HG02973 (cell line): Measurements from ENCODE around the gene NPW.

ENCODE experiments used
- ATAC-seq: cut with Tn5 transposase; IDR thresholded peaks from one replicate; pipeline ENCODE4 v1.9.1; 2021; ENCODE audit warnings: moderate library complexity; ENCODE audit not compliant: unreplicated experiment

The NPW gene

DNA sequence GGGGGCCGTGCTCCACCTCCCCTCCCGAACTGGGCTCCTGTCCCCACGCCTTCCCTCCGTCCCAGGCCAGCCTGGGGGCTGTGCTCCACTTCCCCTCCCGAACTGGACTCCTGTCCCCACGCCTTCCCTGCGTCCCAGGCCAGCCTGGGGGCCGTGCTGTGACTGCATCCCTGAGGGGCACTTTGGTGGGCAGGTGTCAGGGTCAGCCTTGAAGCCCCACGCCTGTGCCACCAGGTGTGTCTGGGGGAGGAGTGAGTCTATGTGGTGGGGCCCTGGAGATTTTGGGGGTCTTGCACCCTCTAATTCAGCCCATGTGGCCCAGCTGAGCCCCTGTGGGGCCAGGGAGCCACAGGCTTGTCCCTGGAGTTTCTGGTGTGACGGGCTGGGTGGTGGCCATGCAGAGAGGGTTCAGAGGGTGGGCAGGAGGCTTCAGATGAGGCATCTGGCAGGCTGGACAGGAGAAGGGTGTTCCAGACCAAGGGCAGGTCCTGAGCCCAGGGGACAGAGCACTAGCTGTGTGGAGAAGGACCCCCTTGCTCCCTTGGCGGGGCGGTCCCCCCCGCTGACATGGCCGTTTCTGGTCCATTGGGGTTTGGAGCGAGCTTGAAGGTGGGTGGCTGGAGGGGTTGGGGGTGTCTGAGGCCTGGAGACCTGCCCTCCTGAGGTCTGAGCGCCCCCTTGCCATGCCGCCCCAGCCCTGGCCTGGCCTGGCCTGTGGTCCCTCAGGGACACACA is 15.3 kb downstream of the NPW start:
- ATAC-seq = no peak

GRCh38 chr16:2035431-2036199 is 16.0 kb downstream of the NPW start:
- ATAC-seq = no peak

- no peak for ATAC-seq
Observed at GRCh38 chr16:2036200-2036966, 16.8 kb downstream of the NPW start.

- no peak for ATAC-seq
Observed at GRCh38 chr16:2037115-2037514, 17.5 kb downstream of the NPW start.

DNA sequence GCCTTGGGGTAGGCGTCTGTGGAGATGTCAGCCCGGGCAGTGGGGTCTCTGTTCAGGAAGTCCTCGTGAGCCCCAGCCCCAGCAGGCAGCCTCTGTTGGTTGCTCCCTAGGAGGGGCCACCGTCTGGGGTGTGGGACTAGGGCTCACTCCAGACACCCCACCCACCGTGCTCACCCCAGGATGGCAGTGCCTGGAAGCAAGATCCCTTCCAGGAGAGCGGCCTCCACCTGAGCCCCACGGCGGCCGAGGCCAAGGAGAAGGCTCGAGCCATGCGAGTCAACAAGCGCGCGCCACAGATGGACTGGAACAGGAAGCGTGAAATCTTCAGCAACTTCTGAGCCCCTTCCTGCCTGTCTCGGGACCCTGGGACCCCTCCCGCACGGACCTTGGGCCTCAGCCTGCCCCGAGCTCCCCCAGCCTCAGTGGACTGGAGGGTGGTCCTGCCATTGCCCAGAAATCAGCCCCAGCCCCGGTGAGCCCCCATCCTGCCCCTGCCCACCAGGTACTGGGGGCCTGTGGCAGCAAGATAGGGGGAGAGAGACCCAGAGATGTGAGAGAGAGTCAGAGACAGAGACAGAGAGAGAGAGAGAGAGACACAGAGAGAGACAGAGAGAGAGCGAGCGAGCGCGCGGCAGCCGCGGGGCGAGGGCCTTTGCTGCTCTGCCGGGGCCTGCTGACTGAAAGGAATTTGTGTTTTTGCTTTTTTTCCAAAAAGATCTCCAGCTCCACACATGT is 18.2 kb downstream of the NPW start:
- ATAC-seq = no peak

- no peak for ATAC-seq
Observed at GRCh38 chr16:2038382-2039231, 19.0 kb downstream of the NPW start.

DNA sequence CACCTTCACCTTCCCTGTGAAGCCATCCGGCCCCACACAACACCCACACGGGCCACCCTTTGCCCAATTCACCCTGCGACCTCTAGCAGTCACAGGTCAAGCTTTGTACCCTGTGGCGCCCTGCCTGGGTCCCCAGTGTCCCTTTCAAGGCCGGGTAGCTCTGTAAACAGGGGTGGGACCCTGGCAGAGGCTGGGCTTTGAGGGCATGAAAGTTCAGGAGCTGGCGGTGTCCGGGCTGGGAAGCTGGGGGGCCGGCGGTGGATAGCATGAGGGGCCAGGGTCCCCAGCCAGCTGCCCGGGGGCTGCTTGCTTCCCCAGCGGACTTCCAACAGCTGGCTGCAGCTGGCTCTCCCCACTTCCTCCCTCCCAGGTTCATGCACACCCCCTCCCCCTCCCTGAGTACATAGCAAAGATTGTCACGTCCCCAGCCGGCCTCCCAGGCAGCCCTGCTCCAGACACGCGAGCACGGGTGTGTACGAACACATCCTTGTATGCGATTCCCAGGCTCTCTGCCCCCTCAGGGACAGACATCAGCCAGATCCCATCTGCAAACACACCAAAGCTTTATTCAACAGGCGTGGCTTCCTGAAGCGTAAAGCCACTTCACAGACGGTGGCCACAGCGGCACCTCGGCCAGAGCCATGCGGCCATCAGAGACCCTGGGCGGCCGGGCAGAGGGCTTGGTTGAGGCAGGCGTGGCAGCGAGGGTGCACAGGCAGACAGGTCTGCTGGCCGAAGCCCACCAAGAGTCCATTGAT is 19.9 kb downstream of the NPW start:
- no peak for ATAC-seq

DNA sequence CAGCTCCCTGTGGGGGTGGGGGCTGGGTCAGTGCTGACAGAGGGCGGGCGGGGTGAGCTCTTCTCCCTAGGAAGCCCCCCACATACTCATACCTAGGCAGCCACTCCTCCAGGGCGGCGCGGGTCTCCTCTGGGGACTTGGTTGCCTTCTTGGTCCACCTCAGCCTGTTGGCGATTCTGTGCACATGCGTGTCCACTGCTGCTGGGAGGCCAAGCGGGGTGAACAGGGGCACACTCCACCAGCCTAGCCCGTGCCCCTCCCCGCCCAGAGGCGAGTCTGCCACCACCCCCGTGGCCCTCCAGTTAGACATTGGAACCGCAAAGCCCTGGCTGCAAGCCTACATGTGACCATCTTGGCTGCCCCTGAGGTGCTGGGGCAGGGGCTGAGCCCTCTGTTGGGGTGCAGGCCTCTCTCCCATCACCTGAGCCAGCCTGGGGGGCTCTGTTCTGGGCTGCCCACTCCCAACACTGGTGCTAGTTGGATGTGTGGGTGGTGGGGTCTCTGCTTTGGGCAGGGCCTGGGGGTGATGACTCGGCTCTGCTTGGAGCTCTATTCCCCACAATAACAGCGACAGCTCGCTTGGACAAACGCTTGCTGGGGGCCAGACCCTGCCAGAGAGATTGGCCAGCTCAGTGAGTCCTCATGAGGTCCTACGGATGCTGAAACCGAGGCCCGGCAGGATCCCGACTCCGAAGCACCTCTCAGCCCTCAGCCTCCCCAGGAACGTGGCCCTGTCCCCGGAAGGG is 20.6 kb downstream of the NPW start:
- ATAC-seq = no peak

DNA sequence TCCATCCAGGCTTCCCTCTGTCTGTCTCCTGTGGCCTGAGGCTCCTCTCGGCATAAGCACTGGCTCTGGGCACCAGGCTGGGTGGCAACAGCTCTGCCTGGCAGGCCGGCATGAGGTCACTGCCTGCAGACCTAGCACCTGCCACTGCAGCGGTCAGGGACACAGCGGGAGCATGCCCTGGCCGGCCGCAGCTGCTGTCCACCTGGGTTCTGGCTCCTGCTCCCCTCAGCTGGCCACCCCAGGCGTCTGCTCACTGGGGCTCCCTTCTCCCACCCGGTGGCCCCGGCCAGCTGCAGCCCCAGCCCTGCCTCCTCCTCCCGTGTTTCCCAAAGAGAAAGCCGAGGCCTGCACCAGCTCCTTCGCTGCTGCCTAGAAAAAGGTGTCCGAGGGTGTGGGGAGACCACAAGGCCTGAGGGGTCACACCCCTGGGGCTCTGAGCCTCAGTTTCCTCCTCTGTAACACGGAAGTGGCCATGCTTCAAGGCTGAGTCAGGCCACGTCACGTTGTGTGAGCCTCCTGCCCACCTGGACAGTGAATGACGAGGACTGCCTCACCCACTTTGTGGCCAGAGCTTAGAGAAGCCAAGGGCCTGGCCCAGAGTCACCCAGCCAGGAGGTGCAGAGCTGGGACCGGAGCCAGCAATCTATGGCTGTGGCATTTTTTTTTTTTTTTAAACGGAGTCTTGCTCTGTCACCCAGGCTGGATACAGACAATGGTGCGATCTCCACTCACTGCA is 21.4 kb downstream of the NPW start:
- no peak for ATAC-seq

GRCh38 chr16:2042171-2042985 is 22.8 kb downstream of the NPW start:
- ATAC-seq = no peak

DNA sequence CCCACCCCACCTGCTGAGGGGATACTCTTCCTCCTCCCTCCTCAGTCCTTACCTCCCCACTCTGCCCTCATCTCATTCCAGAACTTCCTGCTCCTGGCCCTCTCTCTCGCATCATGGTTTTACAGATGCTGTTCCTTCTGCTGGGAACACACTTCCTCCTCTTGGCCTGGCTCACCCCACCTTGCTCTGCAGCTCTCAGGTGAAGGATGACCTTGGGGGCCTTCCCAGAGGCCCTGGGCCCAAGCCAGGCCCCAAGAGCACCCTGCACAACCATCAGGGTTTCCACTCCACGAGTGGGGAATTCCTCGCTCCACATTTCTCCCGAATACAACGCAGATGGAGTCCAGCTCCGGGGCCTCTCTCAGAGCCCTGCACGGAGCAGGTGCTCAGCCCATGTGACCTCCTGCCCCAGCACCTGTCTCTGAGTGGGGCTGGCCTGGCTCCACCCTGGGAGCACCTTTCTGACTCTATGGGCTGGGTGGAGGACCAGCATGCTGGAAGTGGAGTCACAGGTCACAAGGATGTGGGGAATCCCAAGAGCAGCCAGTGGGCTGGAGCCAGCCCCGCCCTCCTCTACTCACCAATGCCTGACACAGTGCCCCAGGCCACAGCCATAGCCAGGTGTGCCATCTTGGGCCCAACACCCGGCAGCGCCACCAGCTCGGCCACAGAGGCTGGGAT is 23.5 kb downstream of the NPW start:
- no peak for ATAC-seq

DNA sequence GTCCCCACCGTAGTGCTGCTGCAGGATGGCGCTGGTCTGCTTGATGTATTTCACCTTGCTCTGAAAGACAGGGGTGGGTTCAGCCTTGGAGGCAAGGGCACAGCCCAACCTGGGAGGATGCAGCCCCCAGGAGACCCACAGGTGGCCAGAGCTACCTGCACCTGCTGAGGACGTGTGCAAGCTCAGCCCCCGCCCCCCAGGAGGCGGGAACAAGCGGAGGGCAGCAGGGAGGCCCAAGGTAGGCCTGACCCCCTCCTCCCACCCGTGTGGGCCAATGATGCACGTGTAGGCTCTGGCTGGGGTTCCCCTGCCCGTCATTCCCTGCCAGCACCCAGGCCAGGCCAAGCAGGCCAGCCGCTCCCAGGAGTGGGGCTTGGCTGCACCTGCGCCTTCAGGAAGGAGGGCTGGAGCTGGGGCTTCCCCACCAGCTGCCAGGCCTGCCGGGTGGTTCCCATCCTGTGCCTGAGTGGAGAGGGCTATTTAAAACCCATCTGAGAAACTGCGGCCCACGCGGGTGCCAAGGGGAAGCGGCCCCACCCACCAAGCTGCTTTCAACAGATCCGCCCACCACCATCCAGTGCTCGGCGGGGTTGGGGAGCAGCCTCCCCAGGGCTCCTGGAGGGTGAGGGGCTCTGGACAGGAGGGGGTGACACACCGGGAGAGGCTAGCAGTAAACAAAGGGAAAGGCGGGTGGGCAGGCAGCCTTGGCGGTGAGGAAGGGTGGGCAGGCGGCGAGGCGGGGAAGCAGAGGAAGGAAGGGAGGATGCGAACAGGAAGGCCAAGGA is 24.3 kb downstream of the NPW start:
- ATAC-seq = no peak

DNA sequence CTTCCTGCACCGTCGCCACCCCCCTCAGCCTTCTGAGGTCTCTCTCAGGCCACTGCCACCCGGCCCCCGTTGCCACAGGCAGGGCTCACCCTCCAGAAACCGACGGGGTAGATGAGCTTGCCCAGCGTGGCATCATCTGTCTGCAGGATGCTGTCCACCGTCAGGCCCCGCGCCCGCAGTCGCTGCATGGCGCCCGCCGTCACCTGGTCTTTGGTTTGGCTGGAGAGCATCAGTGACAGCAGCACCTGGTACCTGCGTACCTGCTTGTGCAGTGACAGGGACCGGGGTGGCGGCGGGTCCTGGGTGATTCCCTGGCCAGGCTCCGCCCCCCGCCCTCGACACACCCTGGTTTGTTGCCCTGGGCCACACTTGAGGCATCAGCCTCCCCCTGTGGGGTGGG is 25.0 kb downstream of the NPW start:
- ATAC-seq = no peak

- ATAC-seq = no peak
Observed at GRCh38 chr16:2045965-2046892, 26.6 kb downstream of the NPW start.

DNA sequence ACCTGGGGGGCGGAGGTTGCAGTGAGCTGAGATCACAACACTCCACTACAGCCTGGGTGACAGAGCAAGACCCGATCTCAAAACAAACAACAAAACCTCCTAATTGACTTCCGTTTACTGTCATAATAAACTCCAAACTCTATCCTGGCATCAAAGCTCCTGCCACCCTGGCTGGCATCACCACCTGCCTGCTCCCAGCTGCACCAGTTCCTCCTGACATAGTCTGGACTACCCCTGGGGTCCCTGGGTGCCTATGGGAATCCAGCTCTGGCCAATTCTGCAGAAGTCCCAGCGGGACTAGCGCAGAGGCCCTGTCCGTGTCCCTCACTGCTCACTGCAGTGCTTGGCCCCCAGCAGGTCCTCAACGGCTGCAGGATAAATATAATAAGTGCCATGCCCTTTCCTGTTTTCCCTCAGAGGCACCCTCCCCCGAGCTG is 27.3 kb downstream of the NPW start:
- ATAC-seq = no peak
